Measurements from ENCODE around the gene ADGRG3. TPM values are rescaled to one million over a fixed set of nuclear protein-coding genes. Genes with fewer than 3 reads are reported as not detected.

ADGRG3 gene
- total and polyA plus RNA-seq, 9 of the 15 experiments (the other 6 are each of a cell fraction or from before 2014, with no cell fraction given), result 0.09 to 0.52 (median 0.14) TPM; not detected in 3

DNA sequence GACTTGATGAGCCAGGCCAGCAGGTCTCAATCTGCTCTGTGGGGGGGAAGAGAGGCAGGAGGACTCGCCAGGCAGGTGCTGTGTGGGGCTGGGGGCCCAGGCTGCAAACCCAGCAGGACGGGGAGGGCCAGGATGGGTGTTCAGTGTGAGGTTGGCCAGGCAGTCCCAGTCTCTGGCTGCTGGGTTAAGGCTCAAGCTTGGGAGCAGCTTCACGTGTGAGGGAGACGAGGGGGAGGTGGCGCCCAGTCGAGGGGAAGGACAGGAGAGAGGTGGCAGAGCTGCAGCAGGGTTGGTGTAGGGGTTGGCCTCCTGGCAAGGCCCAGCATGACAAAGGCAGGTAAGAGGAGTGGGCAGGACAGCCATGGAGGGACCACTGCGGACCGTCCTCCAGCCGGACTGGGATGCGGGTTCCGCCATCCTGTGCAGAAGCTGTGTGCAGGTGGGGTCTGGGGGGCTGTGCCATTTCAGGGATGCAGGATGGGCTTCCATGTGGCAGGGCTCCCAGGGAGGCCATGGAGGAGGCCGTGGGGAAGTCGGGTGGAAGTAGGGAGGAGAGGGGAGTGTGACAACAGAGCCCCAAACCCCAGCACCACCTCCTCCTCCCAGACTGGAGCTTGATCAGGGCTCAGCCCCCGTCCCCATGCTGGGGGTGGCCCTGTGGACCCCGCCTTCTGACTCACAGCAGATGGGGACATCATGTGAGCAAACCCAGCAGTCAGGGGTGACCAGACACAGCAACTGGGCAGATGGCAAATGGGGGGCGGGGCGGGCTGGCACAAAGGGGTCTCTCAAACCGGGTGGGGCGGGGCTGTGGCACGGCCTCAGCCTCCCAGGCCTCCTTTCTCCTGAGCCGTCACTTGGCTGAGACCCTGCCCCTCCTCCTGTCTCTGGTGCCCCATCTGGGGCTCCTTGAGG is 36.9 kb upstream of the ADGRG3 start:
- H3K9me3 ChIP-seq (replicated peaks; ENCODE audit: control insufficient read depth, insufficient read depth, low read depth, low read length), result no peaks in the 10 kb centered on the region
- ChIA-PET CTCF (ENCODE audit: low intra/inter-chr PET ratio) (no interaction called here), POLR2A (interaction anchor here (0.6 kb wide), 3 partner anchors 13 to 771 kb away, joined by 3 to 4 read pairs (median 3); no protein-coding TSS in a partner anchor)
- no peak for DNase-seq (ENCODE audit: extremely low read depth in 1 of 4, low spot score in 3 of 4)
- H3K4me2 ChIP-seq (ENCODE audit: insufficient read depth, low read length), result no peak overlapping the region
- intact Hi-C loops (cut with micrococcal nuclease), result no loop called here
- H3K4me3 ChIP-seq, result no peak overlapping the region
- H2AFZ ChIP-seq (ENCODE audit: low read depth, low read length), result no peak overlapping the region
- H3K9ac ChIP-seq (ENCODE audit: insufficient read depth in 1 of 2, low read depth in 2 of 2, low read length in 2 of 2), result peak overlapping the region in 1 of 2 experiments; percentile 35; a peak in 2 of 4 replicates
- BruUV-seq (replicated peaks), result no TSS peak
- no peaks in the 10 kb centered on the region for H3K9me1 ChIP-seq (ENCODE audit: control insufficient read depth, insufficient read depth, low read length)
- H3K27ac ChIP-seq (ENCODE audit: extremely low read depth, low read depth, low read length), result no peak overlapping the region
- 18% methylated on average over 18 of the region's 21 CpGs for WGBS (ENCODE audit: insufficient coverage, low coverage, missing lambda C conversion rate)
- in situ Hi-C loops (cut with MboI), result no loop called here
- H3K36me3 ChIP-seq (ENCODE audit: control insufficient read depth, insufficient read depth, low read length), result no peaks in the 10 kb centered on the region
- H4K20me1 ChIP-seq (replicated peaks; ENCODE audit: control insufficient read depth, insufficient read depth, low read length), result 0 out of 2 replicates have a peak, but pooled peaks cover 6% of the 10 kb centered on the region
- H3K4me1 ChIP-seq (replicated peaks in 1 of 2; ENCODE audit: control insufficient read depth in 2 of 2, insufficient read depth in 2 of 2, low read length in 2 of 2), result peaks cover 10 to 48% of the 10 kb centered on the region in 2 experiments; a peak in 4 of 5 replicates
- peaks cover 3 to 75% of the 10 kb centered on the region in 2 experiments; a peak in 3 of 5 replicates for H3K27me3 ChIP-seq (ENCODE audit: control insufficient read depth in 2 of 2, insufficient read depth in 2 of 2, low read length in 2 of 2)
- no peak for FAIRE-seq
- ATAC-seq, result no peak
- H3K79me2 ChIP-seq (ENCODE audit: control insufficient read depth, insufficient read depth, low read length), result no peaks in the 10 kb centered on the region
- no peak for TF ChIP-seq ZKSCAN3 (CRISPR knock-in tag; IDR thresholded peaks at IDR 0.05)
- TF ChIP-seq SAFB2 (IDR thresholded peaks at IDR 0.05; ENCODE audit: borderline replicate concordance, low read depth, low read length, severe bottlenecking), result no peak
- TF ChIP-seq, protein P1, sequence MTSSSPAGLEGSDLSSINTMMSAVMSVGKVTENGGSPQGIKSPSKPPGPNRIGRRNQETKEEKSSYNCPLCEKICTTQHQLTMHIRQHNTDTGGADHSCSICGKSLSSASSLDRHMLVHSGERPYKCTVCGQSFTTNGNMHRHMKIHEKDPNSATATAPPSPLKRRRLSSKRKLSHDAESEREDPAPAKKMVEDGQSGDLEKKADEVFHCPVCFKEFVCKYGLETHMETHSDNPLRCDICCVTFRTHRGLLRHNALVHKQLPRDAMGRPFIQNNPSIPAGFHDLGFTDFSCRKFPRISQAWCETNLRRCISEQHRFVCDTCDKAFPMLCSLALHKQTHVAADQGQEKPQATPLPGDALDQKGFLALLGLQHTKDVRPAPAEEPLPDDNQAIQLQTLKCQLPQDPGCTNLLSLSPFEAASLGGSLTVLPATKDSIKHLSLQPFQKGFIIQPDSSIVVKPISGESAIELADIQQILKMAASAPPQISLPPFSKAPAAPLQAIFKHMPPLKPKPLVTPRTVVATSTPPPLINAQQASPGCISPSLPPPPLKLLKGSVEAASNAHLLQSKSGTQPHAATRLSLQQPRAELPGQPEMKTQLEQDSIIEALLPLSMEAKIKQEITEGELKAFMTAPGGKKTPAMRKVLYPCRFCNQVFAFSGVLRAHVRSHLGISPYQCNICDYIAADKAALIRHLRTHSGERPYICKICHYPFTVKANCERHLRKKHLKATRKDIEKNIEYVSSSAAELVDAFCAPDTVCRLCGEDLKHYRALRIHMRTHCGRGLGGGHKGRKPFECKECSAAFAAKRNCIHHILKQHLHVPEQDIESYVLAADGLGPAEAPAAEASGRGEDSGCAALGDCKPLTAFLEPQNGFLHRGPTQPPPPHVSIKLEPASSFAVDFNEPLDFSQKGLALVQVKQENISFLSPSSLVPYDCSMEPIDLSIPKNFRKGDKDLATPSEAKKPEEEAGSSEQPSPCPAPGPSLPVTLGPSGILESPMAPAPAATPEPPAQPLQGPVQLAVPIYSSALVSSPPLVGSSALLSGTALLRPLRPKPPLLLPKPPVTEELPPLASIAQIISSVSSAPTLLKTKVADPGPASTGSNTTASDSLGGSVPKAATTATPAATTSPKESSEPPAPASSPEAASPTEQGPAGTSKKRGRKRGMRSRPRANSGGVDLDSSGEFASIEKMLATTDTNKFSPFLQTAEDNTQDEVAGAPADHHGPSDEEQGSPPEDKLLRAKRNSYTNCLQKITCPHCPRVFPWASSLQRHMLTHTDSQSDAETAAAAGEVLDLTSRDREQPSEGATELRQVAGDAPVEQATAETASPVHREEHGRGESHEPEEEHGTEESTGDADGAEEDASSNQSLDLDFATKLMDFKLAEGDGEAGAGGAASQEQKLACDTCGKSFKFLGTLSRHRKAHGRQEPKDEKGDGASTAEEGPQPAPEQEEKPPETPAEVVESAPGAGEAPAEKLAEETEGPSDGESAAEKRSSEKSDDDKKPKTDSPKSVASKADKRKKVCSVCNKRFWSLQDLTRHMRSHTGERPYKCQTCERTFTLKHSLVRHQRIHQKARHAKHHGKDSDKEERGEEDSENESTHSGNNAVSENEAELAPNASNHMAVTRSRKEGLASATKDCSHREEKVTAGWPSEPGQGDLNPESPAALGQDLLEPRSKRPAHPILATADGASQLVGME (CRISPR knock-in tag; IDR thresholded peaks at IDR 0.05), result no peak
- 0 out of 2 replicates have a peak, but pooled peaks have one; percentile 52 for TF ChIP-seq ZC3H4 (CRISPR knock-in tag; IDR thresholded peaks at IDR 0.05; ENCODE audit: borderline replicate concordance)
- TF ChIP-seq, protein P2, sequence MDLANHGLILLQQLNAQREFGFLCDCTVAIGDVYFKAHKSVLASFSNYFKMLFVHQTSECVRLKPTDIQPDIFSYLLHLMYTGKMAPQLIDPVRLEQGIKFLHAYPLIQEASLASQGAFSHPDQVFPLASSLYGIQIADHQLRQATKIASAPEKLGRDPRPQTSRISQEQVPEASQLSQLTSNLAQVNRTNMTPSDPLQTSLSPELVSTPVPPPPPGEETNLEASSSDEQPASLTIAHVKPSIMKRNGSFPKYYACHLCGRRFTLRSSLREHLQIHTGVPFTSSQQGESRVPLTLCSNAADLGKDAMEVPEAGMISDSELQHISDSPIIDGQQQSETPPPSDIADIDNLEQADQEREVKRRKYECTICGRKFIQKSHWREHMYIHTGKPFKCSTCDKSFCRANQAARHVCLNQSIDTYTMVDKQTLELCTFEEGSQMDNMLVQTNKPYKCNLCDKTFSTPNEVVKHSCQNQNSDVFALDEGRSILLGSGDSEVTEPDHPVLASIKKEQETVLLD (IDR thresholded peaks at IDR 0.05), result no peak
- TF ChIP-seq, protein P3, sequence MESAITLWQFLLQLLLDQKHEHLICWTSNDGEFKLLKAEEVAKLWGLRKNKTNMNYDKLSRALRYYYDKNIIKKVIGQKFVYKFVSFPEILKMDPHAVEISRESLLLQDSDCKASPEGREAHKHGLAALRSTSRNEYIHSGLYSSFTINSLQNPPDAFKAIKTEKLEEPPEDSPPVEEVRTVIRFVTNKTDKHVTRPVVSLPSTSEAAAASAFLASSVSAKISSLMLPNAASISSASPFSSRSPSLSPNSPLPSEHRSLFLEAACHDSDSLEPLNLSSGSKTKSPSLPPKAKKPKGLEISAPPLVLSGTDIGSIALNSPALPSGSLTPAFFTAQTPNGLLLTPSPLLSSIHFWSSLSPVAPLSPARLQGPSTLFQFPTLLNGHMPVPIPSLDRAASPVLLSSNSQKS (CRISPR knock-in tag; IDR thresholded peaks at IDR 0.05), result no peak
- TF ChIP-seq FOXP1 (CRISPR knock-in tag; IDR thresholded peaks at IDR 0.05), result no peak
- no peak for TF ChIP-seq ZNF347 (CRISPR knock-in tag; IDR thresholded peaks at IDR 0.05; ENCODE audit: low read depth)
- no peak for TF ChIP-seq HMGN3 (IDR thresholded peaks at IDR 0.05; ENCODE audit: borderline replicate concordance, extremely low read depth, insufficient read length, low read depth, low read length)
